Trophoblast cell (in vitro differentiated cells and primary cell): ENCODE data around the gene ADH1C.

Source experiments
- DNase-seq, 2 donors: peaks; one replicate each; pipeline ENCODE4 v3.0.0-alpha.2; 2016
- H2AFZ ChIP-seq: 2 replicates; pipeline ENCODE4 v1.6.1; 2013; ENCODE audit warnings: low read length, moderate library complexity, mild to moderate bottlenecking; ENCODE audit not compliant: insufficient read depth, poor library complexity
- H2AK5ac ChIP-seq: 2 replicates; pipeline ENCODE4 v1.6.1; 2013; ENCODE audit warnings: mild to moderate bottlenecking, low read length
- H2BK120ac ChIP-seq: 2 replicates; pipeline ENCODE4 v1.6.1; 2013; ENCODE audit warnings: low read length, mild to moderate bottlenecking, moderate library complexity; ENCODE audit not compliant: insufficient read depth, poor library complexity
- H2BK12ac ChIP-seq: 2 replicates; pipeline ENCODE4 v1.6.1; 2013; ENCODE audit warnings: mild to moderate bottlenecking, low read length, moderate library complexity
- H2BK5ac ChIP-seq: 2 replicates; pipeline ENCODE4 v1.6.1; 2013; ENCODE audit warnings: low read length, low read depth, moderate library complexity, mild to moderate bottlenecking; ENCODE audit not compliant: poor library complexity
- H3K14ac ChIP-seq: 2 replicates; pipeline ENCODE4 v1.6.1; 2013; ENCODE audit warnings: mild to moderate bottlenecking, low read length
- H3K18ac ChIP-seq: 2 replicates; pipeline ENCODE4 v1.6.1; 2013; ENCODE audit warnings: mild to moderate bottlenecking, low read length
- H3K23ac ChIP-seq: 2 replicates; pipeline ENCODE4 v1.6.1; 2013; ENCODE audit warnings: low read length
- H3K27ac ChIP-seq: 2 replicates; pipeline ENCODE4 v1.5.1; 2013; ENCODE audit warnings: low read depth, mild to moderate bottlenecking, inconsistent platforms, low read length, moderate library complexity
- H3K27me3 ChIP-seq: 2 replicates; pipeline ENCODE4 v1.6.1; 2013; ENCODE audit warnings: inconsistent platforms, mild to moderate bottlenecking, low read length, moderate library complexity; ENCODE audit not compliant: insufficient read depth
- H3K36me3 ChIP-seq, 2 experiments: 1 replicate in 1 of 2; 2 replicates in 1 of 2; pipeline ENCODE4 v1.6.1; 2013; ENCODE audit warnings: low read length in 2 of 2, mild to moderate bottlenecking in 2 of 2, moderate library complexity in 1 of 2; ENCODE audit not compliant: insufficient read depth in 2 of 2, control insufficient read depth in 1 of 2
- H3K4ac ChIP-seq: 2 replicates; pipeline ENCODE4 v1.6.1; 2013; ENCODE audit warnings: low read depth, mild to moderate bottlenecking, low read length, moderate library complexity
- H3K4me1 ChIP-seq, 2 experiments: 1 replicate in 1 of 2; 2 replicates in 1 of 2; pipeline ENCODE4 v1.6.1; 2013; ENCODE audit warnings: low read length in 2 of 2, mild to moderate bottlenecking in 2 of 2, moderate library complexity in 1 of 2; ENCODE audit not compliant: insufficient read depth in 2 of 2, control insufficient read depth in 1 of 2
- H3K4me2 ChIP-seq: 2 replicates; pipeline ENCODE4 v1.6.1; 2013; ENCODE audit warnings: inconsistent platforms, mild to moderate bottlenecking, low read length, moderate library complexity
- H3K4me3 ChIP-seq: 2 replicates; pipeline ENCODE4 v1.5.1; 2013; ENCODE audit warnings: mild to moderate bottlenecking, low read depth, low read length, inconsistent platforms
- H3K79me1 ChIP-seq: one replicate; pipeline ENCODE4 v1.6.1; 2013; ENCODE audit warnings: low read length
- H3K79me2 ChIP-seq: 2 replicates; pipeline ENCODE4 v1.6.1; 2013; ENCODE audit warnings: low read length, mild to moderate bottlenecking; ENCODE audit not compliant: control insufficient read depth, insufficient read depth, poor library complexity
- H3K9ac ChIP-seq: 2 replicates; pipeline ENCODE4 v1.6.1; 2013; ENCODE audit warnings: mild to moderate bottlenecking, low read length
- H3K9me3 ChIP-seq: 2 replicates; pipeline ENCODE4 v1.6.1; 2013; ENCODE audit warnings: low read depth, mild to moderate bottlenecking, control low read depth, inconsistent platforms, low read length; ENCODE audit not compliant: insufficient read depth
- H4K12ac ChIP-seq: 2 replicates; pipeline ENCODE4 v1.6.1; 2013; ENCODE audit warnings: low read depth, mild to moderate bottlenecking, low read length, moderate library complexity
- H4K8ac ChIP-seq: 2 replicates; pipeline ENCODE4 v1.6.1; 2013; ENCODE audit warnings: low read depth, mild to moderate bottlenecking, low read length, moderate library complexity
- H4K91ac ChIP-seq: one replicate; pipeline ENCODE4 v1.6.1; 2013; ENCODE audit warnings: low read depth, mild to moderate bottlenecking, low read length, moderate library complexity
- WGBS: extraction: QIAGEN DNeasy Blood & Tissue Kit; methylation state at CpG from one replicate; pipeline ENCODE4 v1.1.7; 2013; ENCODE audit warnings: missing lambda C conversion rate; ENCODE audit not compliant: insufficient read length, insufficient coverage; ENCODE audit errors: extremely low coverage; 5-methylcytosine and 5-hydroxymethylcytosine counted together

ADH1C gene

GRCh38 chr4:99336553-99336952 is 16.0 kb downstream of the ADH1C start:
- H3K9ac ChIP-seq, result no peak overlapping the region
- H4K91ac ChIP-seq, result no peak overlapping the region
- no peak overlapping the region for H3K4me3 ChIP-seq
- DNase-seq, result no peak
- no peaks in the 10 kb centered on the region for H3K36me3 ChIP-seq
- H3K4ac ChIP-seq, result no peak overlapping the region
- H2BK5ac ChIP-seq, result no peak overlapping the region
- H3K79me1 ChIP-seq, result no peaks in the 10 kb centered on the region
- no peak overlapping the region for H2BK120ac ChIP-seq
- H3K4me2 ChIP-seq, result no peak overlapping the region
- H3K18ac ChIP-seq, result no peak overlapping the region
- no CpG with 5 or more reads among the region's 4 CpGs for WGBS
- H3K27me3 ChIP-seq, result no peaks in the 10 kb centered on the region
- H4K12ac ChIP-seq, result no peak overlapping the region
- H4K8ac ChIP-seq, result no peak overlapping the region
- no peak overlapping the region for H2AFZ ChIP-seq
- H2AK5ac ChIP-seq, result no peak overlapping the region
- no peaks in the 10 kb centered on the region for H3K79me2 ChIP-seq
- H2BK12ac ChIP-seq, result no peak overlapping the region
- H3K27ac ChIP-seq, result no peak overlapping the region
- no peak overlapping the region for H3K23ac ChIP-seq
- H3K4me1 ChIP-seq, result no peaks in the 10 kb centered on the region
- H3K9me3 ChIP-seq, result no peaks in the 10 kb centered on the region
- no peak overlapping the region for H3K14ac ChIP-seq

DNA sequence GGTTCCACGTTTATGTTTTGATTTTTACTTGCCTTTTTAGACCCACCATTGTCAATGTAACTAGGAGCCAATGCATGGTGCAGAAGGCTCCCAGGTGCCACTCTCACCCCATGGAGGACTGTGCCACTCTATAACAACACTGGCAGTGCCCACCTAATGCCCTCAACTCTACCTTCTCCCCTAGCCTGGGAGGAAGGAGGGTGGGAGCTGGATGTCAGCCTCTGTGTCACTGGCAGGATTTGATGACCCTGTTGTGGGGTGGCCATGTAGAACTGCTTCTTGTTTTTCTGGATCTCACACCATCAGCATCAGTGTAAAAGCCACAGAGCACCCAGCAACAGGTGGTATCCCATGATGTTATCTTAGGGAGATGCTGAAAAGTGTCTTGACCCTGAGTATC is 17.7 kb downstream of the ADH1C start:
- Histone ChIP-seq H2BK12ac (no peak overlapping the region), H3K9me3 (no peaks in the 10 kb centered on the region), H2BK5ac (no peak overlapping the region), H4K12ac (no peak overlapping the region), H2AFZ (no peak overlapping the region), H3K27me3 (no peaks in the 10 kb centered on the region), H3K36me3 (no peaks in the 10 kb centered on the region), H3K4me2 (no peak overlapping the region), H3K4me3 (no peak overlapping the region), H3K4ac (no peak overlapping the region), H3K9ac (peak overlapping the region; percentile 36), H4K8ac (no peak overlapping the region), H2BK120ac (no peak overlapping the region), H3K4me1 (no peaks in the 10 kb centered on the region), H2AK5ac (no peak overlapping the region), H3K23ac (no peak overlapping the region), H3K79me2 (no peaks in the 10 kb centered on the region), H3K18ac (no peak overlapping the region), H3K14ac (no peak overlapping the region), H4K91ac (no peak overlapping the region), H3K27ac (no peak overlapping the region), H3K79me1 (no peaks in the 10 kb centered on the region)
- no peak for DNase-seq
- no CpG with 5 or more reads among the region's 1 CpG for WGBS

- H3K9me3 ChIP-seq, result peaks cover 2% of the 10 kb centered on the region
- H3K27ac ChIP-seq, result no peak overlapping the region
- no peak overlapping the region for H2BK12ac ChIP-seq
- no peaks in the 10 kb centered on the region for H3K4me1 ChIP-seq
- no peak overlapping the region for H3K4me2 ChIP-seq
- no peak overlapping the region for H3K23ac ChIP-seq
- H2AFZ ChIP-seq, result no peak overlapping the region
- H3K4ac ChIP-seq, result no peak overlapping the region
- no peak overlapping the region for H4K8ac ChIP-seq
- DNase-seq, result no peak
- H4K12ac ChIP-seq, result no peak overlapping the region
- WGBS, result no CpG with 5 or more reads among the region's 3 CpGs
- H3K79me1 ChIP-seq, result no peaks in the 10 kb centered on the region
- H4K91ac ChIP-seq, result no peak overlapping the region
- no peaks in the 10 kb centered on the region for H3K36me3 ChIP-seq
- no peak overlapping the region for H2AK5ac ChIP-seq
- H3K18ac ChIP-seq, result no peak overlapping the region
- no peaks in the 10 kb centered on the region for H3K27me3 ChIP-seq
- no peaks in the 10 kb centered on the region for H3K79me2 ChIP-seq
- H3K4me3 ChIP-seq, result no peak overlapping the region
- no peak overlapping the region for H2BK5ac ChIP-seq
- no peak overlapping the region for H2BK120ac ChIP-seq
- no peak overlapping the region for H3K9ac ChIP-seq
- no peak overlapping the region for H3K14ac ChIP-seq
These were observed 21.9 kb downstream of the ADH1C start for GRCh38 chr4:99330648-99331047.

GRCh38 chr4:99329876-99330275 is 22.7 kb downstream of the ADH1C start:
- no peak overlapping the region for H3K4ac ChIP-seq
- no peak overlapping the region for H2BK5ac ChIP-seq
- H3K14ac ChIP-seq, result no peak overlapping the region
- H4K8ac ChIP-seq, result no peak overlapping the region
- H2BK12ac ChIP-seq, result no peak overlapping the region
- H3K27ac ChIP-seq, result no peak overlapping the region
- H4K91ac ChIP-seq, result no peak overlapping the region
- H3K36me3 ChIP-seq, result no peaks in the 10 kb centered on the region
- H3K23ac ChIP-seq, result no peak overlapping the region
- H2BK120ac ChIP-seq, result no peak overlapping the region
- peaks cover 2% of the 10 kb centered on the region for H3K9me3 ChIP-seq
- no peak overlapping the region for H3K4me3 ChIP-seq
- no peaks in the 10 kb centered on the region for H3K79me1 ChIP-seq
- no peak overlapping the region for H3K4me2 ChIP-seq
- H2AFZ ChIP-seq, result no peak overlapping the region
- H2AK5ac ChIP-seq, result no peak overlapping the region
- no peak overlapping the region for H3K9ac ChIP-seq
- WGBS, result no CpG with 5 or more reads among the region's 2 CpGs
- no peak overlapping the region for H4K12ac ChIP-seq
- no peak for DNase-seq
- no peaks in the 10 kb centered on the region for H3K79me2 ChIP-seq
- no peaks in the 10 kb centered on the region for H3K4me1 ChIP-seq
- H3K18ac ChIP-seq, result no peak overlapping the region
- H3K27me3 ChIP-seq, result no peaks in the 10 kb centered on the region
